Endodermal cell (in vitro differentiated cells): ENCODE data around the gene GOLGA2. TPM values are rescaled to one million over a fixed set of nuclear protein-coding genes. Genes with fewer than 3 reads are reported as not detected.

Experiments
- DNase-seq: peaks from one replicate; pipeline ENCODE4 v3.0.0-alpha.2; 2017
- H3K27ac ChIP-seq: 2 replicates; pipeline ENCODE4 v1.5.1; 2013; ENCODE audit warnings: mild to moderate bottlenecking, low read depth, low read length, moderate library complexity
- H3K27me3 ChIP-seq: 2 replicates; pipeline ENCODE4 v1.6.1; 2013; ENCODE audit warnings: mild to moderate bottlenecking, low read length, moderate library complexity; ENCODE audit not compliant: insufficient read depth, control insufficient read depth, poor library complexity, severe bottlenecking
- H3K36me3 ChIP-seq: 2 replicates; pipeline ENCODE4 v1.7.0; 2013; ENCODE audit warnings: mild to moderate bottlenecking, low read length, moderate library complexity; ENCODE audit not compliant: control insufficient read depth, insufficient read depth
- H3K4me1 ChIP-seq: one replicate; pipeline ENCODE4 v1.7.0; 2013; ENCODE audit warnings: low read length; ENCODE audit not compliant: control insufficient read depth, insufficient read depth
- H3K4me3 ChIP-seq: 2 replicates; pipeline ENCODE4 v1.5.1; 2013; ENCODE audit warnings: mild to moderate bottlenecking, low read length, moderate library complexity
- H3K9ac ChIP-seq: 2 replicates; pipeline ENCODE4 v1.6.1; 2013; ENCODE audit warnings: mild to moderate bottlenecking, low read length, moderate library complexity; ENCODE audit not compliant: poor library complexity, severe bottlenecking; ENCODE audit errors: extremely low read depth
- H3K9me3 ChIP-seq: 2 replicates; pipeline ENCODE4 v1.6.1; 2013; ENCODE audit warnings: mild to moderate bottlenecking, low read length, moderate library complexity; ENCODE audit not compliant: control insufficient read depth
- H3K27ac Mint-ChIP-seq: 2 replicates; pipeline ENCODE4 v1.8.0; 2020; ENCODE audit warnings: mixed read lengths
- H3K27me3 Mint-ChIP-seq: 2 replicates; pipeline ENCODE4 v1.8.0; 2021; ENCODE audit warnings: mild to moderate bottlenecking, mixed read lengths; ENCODE audit not compliant: insufficient read depth
- H3K36me3 Mint-ChIP-seq: 2 replicates; pipeline ENCODE4 v1.8.0; 2020; ENCODE audit warnings: low read depth, mixed read lengths
- H3K4me1 Mint-ChIP-seq: 2 replicates; pipeline ENCODE4 v1.8.0; 2020; ENCODE audit warnings: mixed read lengths
- H3K4me3 Mint-ChIP-seq: 2 replicates; pipeline ENCODE4 v1.8.0; 2020; ENCODE audit warnings: mild to moderate bottlenecking, moderate library complexity, mixed read lengths
- H3K9me3 Mint-ChIP-seq: 2 replicates; pipeline ENCODE4 v1.8.0; 2020; ENCODE audit warnings: mild to moderate bottlenecking, mixed read lengths
- CTCF ChIP-seq: fragments of 200-600 bp; sonication (generic); conservative IDR thresholded peaks from 2 replicates; pipeline ENCODE4 v1.5.0; 2021; ENCODE audit warnings: antibody characterized with exemption, mild to moderate bottlenecking
- WGBS, 2 experiments: methylation state at CpG; one replicate each; pipeline versions ENCODE4 v1.1.5 to v1.1.7; 2013; ENCODE audit warnings: missing lambda C conversion rate in 2 of 2, mixed read lengths in 1 of 2; ENCODE audit not compliant: insufficient coverage in 1 of 2, insufficient read length in 1 of 2; 5-methylcytosine and 5-hydroxymethylcytosine counted together
- total RNA-seq, 2 donors: library from RNA; stranded (reverse); fragmentation: NEBNext Ultra II Directional in 1 of 2; extraction: Animal tissue kit (Norgen Biotek cat#: 25700) in 1 of 2; gene quantifications; 2 replicates in 1 of 2; 3 replicates in 1 of 2; pipeline ENCODE4 v1.2.1, GENCODE V29; 2021

GOLGA2 gene
- total RNA-seq, 2 donors from 2014 or later, result 91.9 to 101 TPM

- 92 to 100% methylated on average over 4 to 5 of the region's 5 CpGs for WGBS, 2 experiments
- no peak overlapping the region for H3K27ac Mint-ChIP-seq
- H3K4me3 Mint-ChIP-seq, result no peak overlapping the region
- no peak overlapping the region for H3K27ac ChIP-seq
- DNase-seq, result no peak
- H3K4me3 ChIP-seq, result no peak overlapping the region
- no peaks in the 10 kb centered on the region for H3K27me3 ChIP-seq
- no peaks in the 10 kb centered on the region for H3K4me1 Mint-ChIP-seq
- peaks cover 15% of the 10 kb centered on the region for H3K36me3 Mint-ChIP-seq
- H3K36me3 ChIP-seq, result peaks cover 4% of the 10 kb centered on the region
- H3K4me1 ChIP-seq, result no peaks in the 10 kb centered on the region
- H3K9me3 ChIP-seq, result no peaks in the 10 kb centered on the region
- H3K9ac ChIP-seq, result no peak overlapping the region
- H3K9me3 Mint-ChIP-seq, result no peaks in the 10 kb centered on the region
- H3K27me3 Mint-ChIP-seq, result no peaks in the 10 kb centered on the region
- no peak for TF ChIP-seq CTCF
Measured at GRCh38 chr9:128226412-128226801, 49.4 kb downstream of the GOLGA2 start.

- H3K27me3 Mint-ChIP-seq, result no peaks in the 10 kb centered on the region
- no peaks in the 10 kb centered on the region for H3K9me3 Mint-ChIP-seq
- Histone ChIP-seq H3K27ac (no peak overlapping the region), H3K27me3 (no peaks in the 10 kb centered on the region), H3K4me1 (no peaks in the 10 kb centered on the region), H3K9ac (no peak overlapping the region), H3K4me3 (no peak overlapping the region), H3K9me3 (no peaks in the 10 kb centered on the region), H3K36me3 (peaks cover 7% of the 10 kb centered on the region)
- no peak for TF ChIP-seq CTCF
- H3K4me3 Mint-ChIP-seq, result no peak overlapping the region
- WGBS, 2 experiments, result 89 to 96% methylated on average over 12 to 19 of the region's 19 CpGs
- H3K4me1 Mint-ChIP-seq, result no peaks in the 10 kb centered on the region
- no peak overlapping the region for H3K27ac Mint-ChIP-seq
- DNase-seq, result no peak
- peaks cover 15% of the 10 kb centered on the region for H3K36me3 Mint-ChIP-seq
Measured at GRCh38 chr9:128225770-128226411, 49.9 kb downstream of the GOLGA2 start.

GRCh38 chr9:128224877-128225276 is 50.9 kb downstream of the GOLGA2 start:
- no peaks in the 10 kb centered on the region for H3K27me3 ChIP-seq
- no peak overlapping the region for H3K27ac ChIP-seq
- H3K36me3 ChIP-seq, result peaks cover 11% of the 10 kb centered on the region
- no peak overlapping the region for H3K4me3 Mint-ChIP-seq
- no peaks in the 10 kb centered on the region for H3K9me3 Mint-ChIP-seq
- H3K9ac ChIP-seq, result no peak overlapping the region
- H3K27me3 Mint-ChIP-seq, result no peaks in the 10 kb centered on the region
- DNase-seq, result no peak
- no peak for TF ChIP-seq CTCF
- no peak overlapping the region for H3K4me3 ChIP-seq
- 90 to 93% methylated on average over 5 to 7 of the region's 7 CpGs for whole genome bisulfite sequencing, 2 experiments
- H3K27ac Mint-ChIP-seq, result no peak overlapping the region
- H3K4me1 ChIP-seq, result no peaks in the 10 kb centered on the region
- no peaks in the 10 kb centered on the region for H3K4me1 Mint-ChIP-seq
- H3K9me3 ChIP-seq, result no peaks in the 10 kb centered on the region
- H3K36me3 Mint-ChIP-seq, result peaks cover 19% of the 10 kb centered on the region
